NCI-H1694 (cell line): ENCODE measurements around the gene CLIC6.

Source experiments
- DNase-seq: peaks from one replicate; lab custom pipeline; 2025; lab: John Stamatoyannopoulos, UW

CLIC6 gene

DNA sequence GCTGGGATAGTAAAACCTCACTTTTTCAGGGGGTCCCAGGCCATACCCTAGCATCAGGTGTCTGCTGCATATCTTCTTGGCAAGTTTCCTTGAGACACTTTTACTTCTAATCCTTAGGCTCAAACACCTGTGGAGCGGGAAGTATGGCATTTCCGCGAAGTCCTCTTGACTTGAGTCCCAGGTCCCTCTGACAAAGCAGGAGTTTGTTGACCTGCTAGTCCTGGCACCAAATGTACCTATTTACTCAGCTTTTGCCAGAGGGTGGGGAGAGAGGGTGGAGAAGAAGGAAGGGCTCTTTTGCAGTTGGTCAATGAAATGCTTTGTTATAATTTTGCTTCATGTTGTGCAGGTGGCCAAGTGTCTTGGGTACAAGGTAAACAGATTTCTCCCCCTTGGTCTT, 59.7 kb downstream of the CLIC6 start:
- no peak for DNase-seq

DNA sequence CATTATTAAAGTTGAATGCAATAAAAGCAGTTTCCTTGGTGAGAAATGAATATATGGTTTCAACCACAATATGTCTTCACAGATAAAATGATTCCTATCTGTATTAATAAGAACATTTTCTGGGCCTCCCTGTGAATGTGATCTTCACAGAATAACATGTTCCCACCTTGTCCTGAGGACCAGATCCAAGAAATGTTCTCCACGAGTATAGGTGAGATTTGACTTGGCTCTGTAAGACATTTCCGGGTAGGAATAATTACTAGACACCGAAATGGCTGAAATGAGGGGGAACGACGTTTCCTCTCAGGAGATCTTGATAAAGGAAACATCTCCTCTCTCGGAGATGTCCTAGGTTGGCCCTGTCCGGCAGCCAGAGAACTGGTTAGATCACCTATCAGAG, 61.4 kb downstream of the CLIC6 start:
- no peak for DNase-seq

DNA sequence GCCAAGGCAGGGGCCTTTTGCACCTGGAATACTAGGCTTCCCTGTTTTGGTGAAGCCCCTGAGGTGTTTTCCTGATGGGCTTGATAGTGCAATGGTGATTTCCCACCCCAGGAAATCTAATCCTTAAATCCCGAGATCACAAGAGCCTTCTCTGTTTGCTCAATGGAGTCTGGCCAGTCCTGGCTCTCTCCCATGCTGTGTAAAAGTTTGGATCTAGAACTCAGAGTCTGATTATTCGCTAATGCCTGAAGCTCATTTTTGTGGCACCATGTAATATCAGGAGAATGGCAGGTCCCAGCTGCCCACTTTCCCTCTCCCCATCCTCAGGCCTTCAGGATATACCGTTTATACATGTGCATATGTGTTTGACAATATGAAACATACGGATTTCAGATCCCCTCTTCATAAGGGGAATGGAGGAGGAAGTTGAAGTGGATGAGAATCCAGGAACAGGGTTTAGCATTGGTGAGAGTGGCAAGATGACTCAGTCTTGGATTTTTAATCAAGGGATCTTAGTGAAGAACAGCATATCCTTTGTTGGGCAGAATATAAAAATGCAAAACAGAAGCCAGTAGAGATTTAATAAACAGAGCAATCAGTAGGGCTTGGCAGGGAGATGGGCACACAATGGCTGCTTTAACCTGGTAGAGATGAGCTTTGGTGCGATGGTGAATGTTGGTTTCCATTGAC, 62.1 kb downstream of the CLIC6 start:
- DNase-seq = no peak

DNA sequence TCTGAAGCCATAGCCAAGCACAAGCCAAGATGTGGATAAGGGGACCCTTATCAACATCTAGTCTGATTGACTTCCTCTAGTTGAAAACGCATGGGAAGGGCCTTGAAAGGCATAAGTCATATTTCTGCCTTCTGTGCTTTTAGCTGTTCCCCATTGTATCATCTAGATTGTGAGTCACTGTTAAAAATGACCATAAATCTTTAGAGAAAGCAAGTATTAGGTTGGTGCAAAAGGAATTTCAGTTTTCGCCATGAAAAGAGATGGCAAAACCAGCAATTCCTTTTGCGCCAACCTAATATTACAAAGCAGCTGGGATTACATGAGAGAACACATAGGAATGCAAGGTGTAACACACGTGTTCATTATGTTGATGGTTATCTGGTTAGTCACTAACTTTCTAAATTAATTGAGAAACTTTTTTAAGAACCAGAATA, 63.6 kb downstream of the CLIC6 start:
- no peak for DNase-seq

DNA sequence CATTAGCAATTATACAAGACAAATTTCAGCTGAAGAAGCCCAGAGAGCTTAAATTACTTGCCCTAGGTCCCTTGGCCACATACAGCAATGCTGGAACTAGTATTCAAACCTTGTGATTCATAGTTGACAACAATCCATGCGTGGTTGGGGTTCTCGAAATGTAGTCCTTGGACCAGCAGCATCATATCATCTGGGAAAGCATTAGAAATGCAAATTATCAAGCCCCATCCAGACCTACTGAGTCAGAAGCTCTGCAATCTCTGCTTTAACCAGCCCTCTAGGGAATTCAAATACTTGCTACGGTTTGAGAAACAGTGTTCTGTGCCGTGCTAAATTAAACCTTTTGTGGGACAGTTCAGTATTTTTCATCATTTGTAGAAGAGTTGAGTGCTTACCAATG, 65.1 kb downstream of the CLIC6 start:
- DNase-seq = no peak

DNA sequence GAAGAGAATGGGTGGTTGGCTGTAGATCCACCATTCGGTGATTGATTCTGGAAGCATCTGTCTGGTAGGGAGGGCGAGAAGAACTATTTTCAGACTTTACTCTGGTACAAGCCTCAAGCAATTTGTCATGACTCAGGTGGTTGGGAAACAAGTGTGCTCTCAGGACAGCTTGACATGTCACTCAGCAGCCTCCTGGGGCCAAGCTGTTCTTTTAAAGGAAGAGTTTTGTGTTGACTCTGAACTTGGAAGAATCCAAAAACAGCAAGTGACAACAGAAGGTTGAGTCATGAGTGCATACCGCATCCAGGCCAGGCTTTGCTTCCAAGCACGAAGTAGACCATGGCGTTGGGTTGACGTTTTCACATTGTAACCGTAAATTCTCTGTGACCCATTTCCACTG, 65.9 kb downstream of the CLIC6 start:
- DNase-seq = no peak

DNA sequence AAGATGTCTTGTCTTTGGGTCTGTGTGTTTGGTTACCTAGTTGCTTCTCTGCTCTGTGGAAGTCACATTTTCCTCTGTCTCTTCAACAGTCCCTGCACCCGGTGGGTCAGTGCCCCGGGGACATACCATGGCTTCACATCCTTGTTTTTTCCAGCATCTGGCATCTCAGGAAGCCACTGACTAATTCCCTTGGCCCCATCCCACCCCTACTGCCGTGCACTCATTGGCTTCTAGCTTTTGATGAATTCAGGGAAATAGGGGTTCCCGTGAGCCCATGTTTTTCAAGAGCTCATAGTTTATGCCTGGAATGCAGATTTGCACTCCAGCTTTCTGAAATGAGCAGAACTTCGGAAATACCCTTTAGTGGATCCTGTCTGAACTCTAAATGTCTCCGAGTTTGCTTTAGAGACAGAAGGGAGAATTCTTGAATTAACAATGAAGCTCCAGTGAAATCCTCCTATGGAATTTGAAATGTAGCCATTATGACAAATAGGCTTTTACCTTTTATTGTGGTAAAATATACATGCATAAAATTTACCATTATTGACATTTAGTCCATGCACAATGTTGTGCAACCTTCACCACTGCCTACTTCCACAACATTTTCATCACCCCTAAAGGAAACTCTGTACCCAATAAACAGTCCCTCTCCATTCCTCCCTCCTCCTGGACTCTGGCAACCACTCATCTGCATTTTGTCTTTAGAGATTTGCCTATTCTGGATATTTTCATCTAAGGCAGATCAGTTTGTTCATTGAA, 67.5 kb downstream of the CLIC6 start:
- no peak for DNase-seq

DNA sequence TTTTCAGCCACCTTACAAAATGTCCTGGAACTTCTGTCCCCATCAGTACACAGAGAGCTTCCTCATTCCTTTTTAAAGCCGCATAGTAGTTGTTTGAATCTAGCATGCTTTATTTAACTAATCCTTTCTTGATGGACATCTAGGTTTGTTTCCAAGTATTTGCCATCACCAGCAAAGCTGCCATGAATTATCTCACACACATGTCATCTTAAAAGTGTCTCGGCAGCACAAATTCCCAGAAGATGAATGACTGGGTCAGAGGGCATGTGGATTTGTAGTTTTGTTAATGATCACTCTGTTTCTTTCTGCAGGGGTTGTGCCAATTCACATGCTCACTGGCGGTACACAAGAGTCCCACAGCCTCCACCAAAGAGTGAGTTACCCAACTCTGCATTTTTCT, 68.3 kb downstream of the CLIC6 start:
- DNase-seq = no peak

DNA sequence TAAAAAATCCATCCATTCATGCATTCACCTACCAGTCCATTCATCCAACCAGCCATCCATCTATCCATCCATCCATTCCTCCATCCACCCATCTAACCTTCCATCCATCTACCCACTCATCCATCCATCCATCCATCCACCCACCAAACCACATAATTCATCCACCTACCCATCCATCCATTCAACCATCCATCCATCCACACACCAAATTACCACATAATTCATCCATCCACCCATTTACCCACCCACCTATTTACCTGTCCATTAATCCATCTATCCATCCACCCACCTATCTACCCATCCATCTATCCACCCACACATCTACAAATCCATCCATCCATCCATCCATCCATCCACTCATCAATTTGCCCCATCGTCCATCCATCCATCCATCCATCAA, 71.4 kb downstream of the CLIC6 start:
- no peak for DNase-seq

DNA sequence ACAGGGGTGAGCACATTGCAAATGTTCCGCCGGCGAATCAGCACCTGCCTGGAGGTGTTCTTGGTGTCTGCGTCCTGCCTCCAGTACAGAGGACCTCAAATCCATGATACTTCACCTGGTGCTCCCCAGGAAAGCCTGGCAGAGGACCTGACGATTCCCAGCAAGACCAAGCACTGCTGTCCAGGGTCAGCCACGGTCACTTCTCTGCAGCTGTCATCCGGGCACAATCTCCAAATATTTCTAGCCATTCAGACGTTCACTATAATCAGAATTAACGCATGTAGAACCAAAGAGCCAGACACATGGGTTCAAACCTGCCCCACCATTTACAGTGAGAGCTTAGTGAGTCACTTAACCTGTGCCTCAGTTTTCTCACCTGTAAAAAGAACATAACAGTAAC, 74.5 kb downstream of the CLIC6 start:
- DNase-seq = no peak

DNA sequence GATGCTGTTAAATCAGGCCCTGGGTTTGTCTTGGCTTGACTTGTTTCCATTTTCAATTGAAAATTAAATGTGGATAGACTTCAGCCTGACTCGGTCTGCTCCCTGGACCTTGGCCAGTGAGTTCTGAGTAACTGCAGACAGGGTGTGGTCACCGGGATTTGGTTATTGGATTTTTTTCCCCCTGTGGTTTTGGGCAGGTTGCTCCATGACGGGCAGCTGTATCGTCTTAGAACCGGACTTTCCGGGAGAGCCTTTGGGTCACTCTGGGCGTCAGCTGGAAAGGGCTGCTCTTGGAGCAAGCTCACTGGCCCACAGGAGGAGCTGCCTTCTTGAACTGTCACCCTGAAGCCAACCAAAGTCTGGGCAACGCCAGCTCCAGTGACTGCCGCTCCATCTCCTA, 75.0 kb downstream of the CLIC6 start:
- DNase-seq = no peak

DNA sequence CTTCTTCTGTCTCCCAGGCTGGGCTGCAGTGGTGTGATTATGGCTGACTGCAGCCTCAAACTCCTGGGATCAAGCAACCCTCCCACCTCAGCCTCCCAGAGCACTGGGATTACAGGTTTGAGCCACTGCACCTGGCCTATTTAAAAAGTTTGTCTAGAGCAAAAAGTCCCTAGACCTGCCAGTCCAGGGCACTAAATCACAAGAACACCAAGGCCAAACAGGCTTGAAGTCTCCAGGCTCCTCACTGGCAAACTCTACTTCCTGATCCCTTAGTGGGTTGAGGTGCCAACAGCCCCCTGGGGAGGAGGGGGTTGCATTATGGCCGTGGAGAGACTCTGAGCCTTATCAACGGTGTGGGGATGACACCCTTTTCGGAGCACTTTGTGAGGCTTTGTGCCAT, 76.0 kb downstream of the CLIC6 start:
- DNase-seq = no peak

DNA sequence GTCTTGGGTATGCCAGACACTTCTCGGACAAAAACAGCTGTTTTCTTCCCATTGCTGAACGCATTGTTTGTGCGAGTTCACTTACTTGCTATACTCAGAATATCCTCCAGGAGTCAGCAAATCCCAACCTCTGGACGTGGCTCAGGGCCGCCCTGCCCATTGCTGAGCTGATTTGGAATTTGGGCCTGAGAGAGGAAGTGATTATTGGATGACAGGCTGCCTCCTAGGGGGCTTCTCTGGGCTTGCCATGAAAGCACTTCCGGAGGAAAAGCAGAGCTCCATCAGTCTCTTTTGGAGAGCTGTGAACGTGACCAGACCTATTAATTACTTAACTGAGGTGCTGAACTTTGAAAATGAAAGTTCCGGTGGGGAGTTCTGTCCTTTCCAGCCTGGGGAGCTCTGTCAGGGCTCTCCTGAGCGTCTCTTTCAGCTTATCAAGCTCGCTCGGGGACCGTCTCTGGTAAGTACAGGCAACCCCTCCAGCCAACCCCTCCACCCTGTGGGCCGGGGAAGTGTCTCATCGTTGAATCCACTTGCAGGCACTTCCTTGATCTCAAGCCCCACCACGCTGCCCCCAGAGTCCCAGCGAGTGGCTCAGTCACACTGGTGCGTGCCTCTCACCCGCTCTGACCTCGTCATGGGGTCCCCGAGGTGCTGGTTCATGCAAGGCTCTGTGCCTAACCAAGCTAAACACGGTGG, 76.9 kb downstream of the CLIC6 start:
- DNase-seq = peak; percentile 83

DNA sequence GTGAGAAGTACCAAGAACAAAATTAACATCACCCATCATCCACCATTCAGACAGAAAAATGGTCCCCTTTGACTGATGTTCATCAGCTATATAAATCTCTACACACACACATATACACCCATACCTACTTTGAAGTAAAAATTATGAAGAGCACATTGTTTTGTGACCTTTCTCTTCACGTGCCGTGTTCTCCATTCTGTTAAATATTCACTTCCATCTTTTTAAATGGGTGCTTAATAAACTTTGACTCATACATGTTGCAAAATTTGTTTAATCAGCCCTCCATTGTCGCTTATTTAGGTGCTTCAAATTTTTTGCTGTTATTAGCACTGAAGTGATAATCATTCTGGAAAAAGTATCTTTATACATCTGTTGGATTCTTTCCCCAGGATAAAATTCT, 80.1 kb downstream of the CLIC6 start:
- DNase-seq = no peak

DNA sequence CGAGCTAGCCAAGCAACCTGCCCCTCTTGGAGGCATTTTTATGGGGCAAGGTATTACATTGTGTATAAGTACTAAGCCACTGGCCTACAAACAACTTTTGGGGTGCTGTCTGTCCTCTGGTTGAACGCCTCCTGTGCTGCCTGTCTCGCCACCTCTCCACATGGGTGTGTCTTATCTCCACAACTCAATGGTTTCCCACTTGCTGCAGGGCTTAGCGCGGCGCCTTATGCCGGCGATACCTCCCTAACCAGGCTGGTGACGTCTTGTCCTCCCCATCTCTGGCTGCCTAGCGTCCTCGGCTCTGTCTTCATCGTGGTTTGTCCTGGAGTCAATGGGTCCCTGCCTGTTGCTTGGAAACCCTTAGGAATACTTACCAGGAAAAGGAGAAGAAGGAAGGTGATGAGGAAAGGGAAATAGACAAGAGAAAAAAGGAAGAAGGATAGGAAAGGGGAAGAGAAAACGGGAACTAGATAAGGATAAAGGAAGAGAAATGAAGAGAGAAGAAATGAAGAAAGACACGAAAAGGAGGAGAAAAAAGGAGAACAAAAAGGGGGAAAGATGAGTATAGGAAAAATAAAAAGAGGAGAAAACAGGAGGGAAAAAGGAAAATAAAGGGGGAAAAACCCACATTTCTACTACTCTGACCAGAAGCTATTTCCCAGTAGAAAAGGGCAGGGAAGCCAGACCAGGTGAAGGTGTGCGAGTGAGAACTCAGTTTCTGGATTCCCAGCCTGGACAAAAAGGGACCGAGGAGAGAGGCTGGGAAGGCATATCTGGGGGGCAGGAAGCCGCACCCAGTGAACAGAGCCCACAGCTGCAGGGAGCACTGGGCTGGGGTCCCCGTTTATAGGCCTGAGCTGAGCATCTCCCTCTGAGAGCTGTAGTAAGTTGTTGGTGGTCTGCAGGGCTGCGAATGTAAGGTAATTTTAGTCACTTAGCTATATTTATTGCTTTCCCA, 86.2 kb downstream of the CLIC6 start:
- DNase-seq = no peak

DNA sequence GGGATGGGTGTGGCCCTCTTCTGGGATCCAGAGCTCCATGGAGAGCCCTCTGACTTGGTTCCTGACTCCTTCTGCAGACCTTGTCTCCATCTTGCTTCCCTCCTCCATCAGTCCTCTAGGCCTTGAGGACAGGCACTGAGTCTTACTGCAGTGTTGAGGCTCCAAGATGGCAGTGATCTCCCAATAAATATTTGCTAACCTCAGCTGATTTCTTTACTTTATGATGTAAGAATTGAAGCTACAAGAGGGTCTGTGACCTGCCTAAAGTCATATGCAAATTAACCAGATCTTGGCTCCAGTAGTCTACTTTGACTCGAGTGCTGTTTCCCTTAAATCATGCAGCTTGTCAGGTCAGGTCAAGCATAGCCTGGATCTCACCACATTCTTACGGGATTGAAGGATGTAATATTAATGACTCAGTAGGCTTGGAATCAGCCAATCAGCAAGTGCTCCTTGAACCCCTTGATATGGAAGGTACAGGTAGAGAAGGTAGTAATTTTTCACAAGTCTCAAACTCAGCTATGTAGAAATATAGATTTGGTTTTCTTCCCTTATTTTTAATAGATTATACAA, 93.0 kb downstream of the CLIC6 start:
- DNase-seq = no peak

DNA sequence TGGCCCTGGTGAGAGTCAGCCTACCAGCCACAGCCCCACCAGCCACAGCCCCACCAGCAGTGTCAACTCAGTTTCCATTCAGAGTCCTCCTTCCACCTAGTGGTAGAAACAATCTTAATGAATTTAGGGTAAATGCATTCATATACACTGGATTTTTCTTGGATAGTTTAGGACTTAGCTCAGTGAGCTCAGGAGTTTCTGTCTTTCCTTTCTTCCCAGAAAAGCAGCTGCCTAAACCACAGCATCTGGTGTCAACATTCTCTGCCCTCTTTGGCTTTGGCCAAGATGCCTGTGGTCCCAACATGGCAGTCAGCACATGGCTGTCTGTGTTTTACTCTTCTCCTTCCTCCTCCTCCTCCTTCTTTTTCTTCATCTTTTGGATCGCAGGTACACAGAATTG, 94.0 kb downstream of the CLIC6 start:
- no peak for DNase-seq

DNA sequence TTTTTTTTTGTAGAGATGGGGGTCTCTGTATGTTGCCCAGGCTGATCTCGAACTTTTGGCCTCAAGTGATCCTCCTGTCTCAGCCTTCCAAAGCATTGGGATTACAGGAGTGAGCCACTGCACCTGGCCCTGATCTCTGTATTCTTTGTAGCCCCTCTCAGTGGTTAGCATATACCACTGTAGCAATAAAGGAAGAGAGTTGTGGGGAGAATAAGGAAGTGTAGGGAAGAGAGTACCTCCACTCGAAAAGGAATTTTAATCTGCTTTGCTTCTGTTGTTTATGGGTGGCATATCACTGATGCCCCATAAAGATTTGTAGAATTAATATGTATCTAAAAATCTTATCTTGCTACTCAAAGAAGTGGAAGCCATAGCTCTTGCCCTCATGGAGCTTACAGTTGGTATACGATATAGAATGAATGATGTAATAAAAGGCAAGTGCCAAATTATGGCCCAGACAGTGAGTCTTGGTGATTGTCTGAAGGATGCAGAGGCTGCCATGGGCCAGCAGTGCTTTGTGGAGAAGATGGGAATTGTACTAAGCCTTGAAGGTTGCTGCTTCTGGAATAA, 96.0 kb downstream of the CLIC6 start:
- no peak for DNase-seq

DNA sequence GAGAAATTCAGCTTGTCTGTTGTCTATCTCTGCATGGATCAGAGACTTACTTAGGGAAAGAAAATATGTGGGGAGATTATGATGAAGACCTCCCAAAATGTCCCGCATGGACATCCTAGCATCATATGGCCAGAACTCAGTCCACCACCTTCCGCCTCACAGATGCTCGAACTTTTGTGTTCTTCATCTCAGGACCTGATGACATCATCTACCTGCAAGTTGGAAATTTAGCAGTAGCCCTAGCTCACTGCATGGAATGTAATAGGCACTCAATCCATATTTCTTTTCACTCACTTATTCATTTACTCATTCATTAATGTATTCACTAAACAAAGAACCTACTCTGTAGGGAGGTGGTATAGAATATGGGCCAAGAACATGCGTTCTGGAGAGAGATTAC, 96.8 kb downstream of the CLIC6 start:
- no peak for DNase-seq

DNA sequence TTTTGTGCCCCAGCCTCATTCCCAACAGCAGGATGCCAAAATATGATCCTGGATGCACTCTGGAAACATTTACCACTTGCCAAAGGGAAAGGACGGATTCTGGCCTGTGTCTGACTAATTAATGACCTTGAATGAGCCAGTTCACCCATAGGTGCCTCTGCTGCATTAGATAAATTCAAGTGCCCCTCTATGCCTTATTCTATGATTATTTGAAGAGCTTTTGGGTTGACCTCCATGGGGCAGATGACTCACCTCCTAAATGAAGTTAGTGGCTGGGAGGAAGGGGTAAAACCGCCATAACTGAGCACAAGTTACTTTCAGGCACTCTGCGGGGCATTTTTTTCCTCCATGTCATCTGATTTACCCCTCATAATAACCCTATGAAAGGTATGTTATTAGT, 98.1 kb downstream of the CLIC6 start:
- DNase-seq = no peak
